ENCODE results near the gene CPZ. TPM values are rescaled to one million over a fixed set of nuclear protein-coding genes. Genes with fewer than 3 reads are reported as not detected.

Gene CPZ
- total RNA-seq, 1 experiment from 2014 or later, result 26.9 TPM

DNA sequence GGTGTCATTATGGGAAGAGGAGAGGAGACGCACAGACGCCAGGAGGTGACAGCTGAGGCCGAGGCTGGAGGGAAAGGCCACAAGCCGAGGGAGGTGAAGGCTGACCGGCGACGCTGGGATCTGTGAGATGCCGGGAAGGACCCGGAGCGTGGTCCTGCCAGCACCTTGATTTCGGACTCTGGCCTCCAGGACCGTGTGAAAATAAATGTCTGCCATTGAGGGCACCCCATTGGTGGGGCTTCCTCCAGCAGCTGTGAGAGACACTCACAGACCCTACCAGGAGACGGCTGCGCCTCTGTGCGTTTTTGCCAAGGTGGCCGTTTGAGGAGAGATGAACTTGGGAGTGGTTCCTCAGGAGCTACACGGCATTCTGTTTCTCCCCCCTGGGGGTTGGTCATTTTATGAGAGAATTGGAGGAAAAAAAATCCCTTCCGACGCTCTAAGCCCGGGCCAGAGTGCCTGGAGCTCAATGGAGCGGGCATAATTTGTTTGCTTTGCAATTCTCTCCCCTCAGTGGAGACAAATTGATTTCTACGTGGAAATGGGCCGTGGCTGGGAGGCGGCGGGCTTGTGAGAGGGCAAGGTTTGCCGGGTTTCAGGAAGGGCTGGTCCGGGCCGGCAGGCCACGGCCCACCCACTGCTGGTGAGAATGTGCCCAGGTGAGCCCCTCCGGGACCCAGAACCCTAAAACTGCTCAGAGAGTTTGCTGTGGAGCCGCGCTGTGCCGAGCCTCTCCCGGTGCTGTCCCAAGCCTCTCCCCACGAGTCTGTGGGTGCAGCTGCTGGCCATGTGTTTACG is 53.9 kb downstream of the CPZ start (continued):
- TF ChIP-seq TEAD1 (CRISPR knock-in tag; IDR thresholded peaks at IDR 0.05) (no peak), ATF1 (CRISPR knock-in tag; IDR thresholded peaks at IDR 0.05) (no peak), ZNF138 (CRISPR knock-in tag; conservative IDR thresholded peaks at IDR 0.05) (no peak), TP53 (CRISPR knock-in tag; IDR thresholded peaks at IDR 0.05) (no peak), ZBTB21 (CRISPR knock-in tag; IDR thresholded peaks at IDR 0.05; ENCODE audit: borderline replicate concordance) (no peak), IRF2 (CRISPR knock-in tag; IDR thresholded peaks at IDR 0.05; ENCODE audit: borderline replicate concordance, low read depth) (no peak), ZNF263 (CRISPR knock-in tag; IDR thresholded peaks at IDR 0.05; ENCODE audit: low read depth) (no peak), RORB (CRISPR knock-in tag; IDR thresholded peaks at IDR 0.05) (no peak), ZBTB43 (CRISPR knock-in tag; IDR thresholded peaks at IDR 0.05) (no peak), JUN (CRISPR knock-in tag; IDR thresholded peaks at IDR 0.05) (no peak), USF1 (CRISPR knock-in tag; IDR thresholded peaks at IDR 0.05) (no peak), JAZF1 (CRISPR knock-in tag; IDR thresholded peaks at IDR 0.05) (no peak), GABPB1 (CRISPR knock-in tag; IDR thresholded peaks at IDR 0.05) (no peak)
- TF ChIP-seq, protein P1, sequence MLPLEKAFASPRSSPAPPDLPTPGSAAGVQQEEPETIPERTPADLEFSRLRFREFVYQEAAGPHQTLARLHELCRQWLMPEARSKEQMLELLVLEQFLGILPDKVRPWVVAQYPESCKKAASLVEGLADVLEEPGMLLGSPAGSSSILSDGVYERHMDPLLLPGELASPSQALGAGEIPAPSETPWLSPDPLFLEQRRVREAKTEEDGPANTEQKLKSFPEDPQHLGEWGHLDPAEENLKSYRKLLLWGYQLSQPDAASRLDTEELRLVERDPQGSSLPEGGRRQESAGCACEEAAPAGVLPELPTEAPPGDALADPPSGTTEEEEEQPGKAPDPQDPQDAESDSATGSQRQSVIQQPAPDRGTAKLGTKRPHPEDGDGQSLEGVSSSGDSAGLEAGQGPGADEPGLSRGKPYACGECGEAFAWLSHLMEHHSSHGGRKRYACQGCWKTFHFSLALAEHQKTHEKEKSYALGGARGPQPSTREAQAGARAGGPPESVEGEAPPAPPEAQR (CRISPR knock-in tag; IDR thresholded peaks at IDR 0.05), result no peak

DNA sequence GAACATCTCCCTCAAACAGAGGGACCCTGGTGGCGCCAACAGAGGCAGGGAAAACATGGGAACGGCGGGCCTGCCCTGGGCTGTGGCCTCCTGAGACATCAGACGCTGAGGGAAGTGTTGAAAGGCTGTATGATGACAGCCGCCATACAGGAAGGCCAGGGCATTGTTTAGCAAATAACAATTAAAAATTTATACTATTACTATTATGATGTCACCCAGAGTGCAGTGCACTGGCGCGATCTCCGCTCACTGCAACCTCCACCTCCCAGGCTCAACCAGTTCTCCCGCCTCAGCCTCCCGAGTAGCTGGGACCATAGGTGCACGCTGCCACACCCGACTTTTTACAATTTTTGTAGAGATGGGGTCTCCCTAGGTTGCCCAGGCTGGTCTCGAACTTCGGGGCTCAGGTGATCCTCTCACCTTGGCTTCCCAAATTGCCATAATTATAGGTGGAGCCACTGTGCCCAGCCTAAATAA is 54.6 kb downstream of the CPZ start:
- 0 out of 2 replicates have a peak, but pooled peaks cover 3% of the 10 kb centered on the region for H3K4me1 Mint-ChIP-seq
- ChIA-PET CTCF (interaction anchor here (0.9 kb wide), 1 partner anchor 17 kb away, joined by 3 read pairs; no protein-coding TSS in a partner anchor), POLR2A (no interaction called here)
- ATAC-seq (no peak), DNase-seq (ENCODE audit: low spot score) (no peak)
- H3K27ac Mint-ChIP-seq, result no peak overlapping the region
- no peaks in the 10 kb centered on the region for H3K36me3 Mint-ChIP-seq
- no peaks in the 10 kb centered on the region for H3K9me3 Mint-ChIP-seq
- no peak overlapping the region for H3K4me3 Mint-ChIP-seq
- H3K27me3 Mint-ChIP-seq (ENCODE audit: low read depth), result no peaks in the 10 kb centered on the region; the same call in 1 of the 2 replicates
- TF ChIP-seq ZNF532 (CRISPR knock-in tag; IDR thresholded peaks at IDR 0.05; ENCODE audit: borderline replicate concordance), result no peak
- no peak for TF ChIP-seq RORB (CRISPR knock-in tag; IDR thresholded peaks at IDR 0.05)
- TF ChIP-seq, protein P2, sequence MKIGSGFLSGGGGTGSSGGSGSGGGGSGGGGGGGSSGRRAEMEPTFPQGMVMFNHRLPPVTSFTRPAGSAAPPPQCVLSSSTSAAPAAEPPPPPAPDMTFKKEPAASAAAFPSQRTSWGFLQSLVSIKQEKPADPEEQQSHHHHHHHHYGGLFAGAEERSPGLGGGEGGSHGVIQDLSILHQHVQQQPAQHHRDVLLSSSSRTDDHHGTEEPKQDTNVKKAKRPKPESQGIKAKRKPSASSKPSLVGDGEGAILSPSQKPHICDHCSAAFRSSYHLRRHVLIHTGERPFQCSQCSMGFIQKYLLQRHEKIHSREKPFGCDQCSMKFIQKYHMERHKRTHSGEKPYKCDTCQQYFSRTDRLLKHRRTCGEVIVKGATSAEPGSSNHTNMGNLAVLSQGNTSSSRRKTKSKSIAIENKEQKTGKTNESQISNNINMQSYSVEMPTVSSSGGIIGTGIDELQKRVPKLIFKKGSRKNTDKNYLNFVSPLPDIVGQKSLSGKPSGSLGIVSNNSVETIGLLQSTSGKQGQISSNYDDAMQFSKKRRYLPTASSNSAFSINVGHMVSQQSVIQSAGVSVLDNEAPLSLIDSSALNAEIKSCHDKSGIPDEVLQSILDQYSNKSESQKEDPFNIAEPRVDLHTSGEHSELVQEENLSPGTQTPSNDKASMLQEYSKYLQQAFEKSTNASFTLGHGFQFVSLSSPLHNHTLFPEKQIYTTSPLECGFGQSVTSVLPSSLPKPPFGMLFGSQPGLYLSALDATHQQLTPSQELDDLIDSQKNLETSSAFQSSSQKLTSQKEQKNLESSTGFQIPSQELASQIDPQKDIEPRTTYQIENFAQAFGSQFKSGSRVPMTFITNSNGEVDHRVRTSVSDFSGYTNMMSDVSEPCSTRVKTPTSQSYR (CRISPR knock-in tag; IDR thresholded peaks at IDR 0.05), result no peak
- no peak for TF ChIP-seq PREB (CRISPR knock-in tag; IDR thresholded peaks at IDR 0.05; ENCODE audit: borderline replicate concordance)
- no peak for TF ChIP-seq ZMAT4 (CRISPR knock-in tag; IDR thresholded peaks at IDR 0.05)
- no peak for TF ChIP-seq CREM (CRISPR knock-in tag; IDR thresholded peaks at IDR 0.05)
- TF ChIP-seq HMGA2 (CRISPR knock-in tag; IDR thresholded peaks at IDR 0.05), result no peak
- no peak for TF ChIP-seq IRF1 (CRISPR knock-in tag; IDR thresholded peaks at IDR 0.05)
- no peak for TF ChIP-seq JUN (CRISPR knock-in tag; IDR thresholded peaks at IDR 0.05)
